GM20431 (cell line): ENCODE data around the gene RNU5B-1.

Experiments
- in situ Hi-C: fragments of 300-500 bp; cut with MseI, MboI; formaldehyde crosslinking; loops from one replicate; pipeline ENCODE4 v1.15.0; 2020; ENCODE audit warnings: low sequenced_read_pairs; ENCODE audit not compliant: unreplicated experiment

RNU5B-1 gene

DNA sequence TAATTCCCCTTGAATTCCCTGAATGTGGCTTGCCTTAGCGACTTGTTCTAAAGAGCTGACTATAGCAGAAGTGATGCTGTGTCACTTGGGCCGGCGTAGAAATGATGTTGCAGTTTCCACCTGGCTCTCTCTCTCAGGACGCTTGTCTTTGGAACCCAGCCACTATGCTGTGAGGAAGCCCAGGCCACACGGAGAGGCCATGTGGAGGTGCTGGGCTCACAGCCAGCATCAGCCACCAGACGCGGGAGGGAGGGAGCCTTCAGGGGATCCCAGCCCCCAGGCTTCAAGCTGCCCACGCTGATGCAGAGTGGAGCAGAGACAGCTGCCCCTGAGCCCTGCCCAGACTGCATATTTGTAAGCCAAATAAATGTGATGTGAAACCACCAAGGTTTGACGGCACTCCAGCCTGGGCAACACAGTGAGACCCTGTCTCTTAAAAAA is 18.6 kb downstream of the RNU5B-1 start:
- in situ Hi-C loops = no loop called here

DNA sequence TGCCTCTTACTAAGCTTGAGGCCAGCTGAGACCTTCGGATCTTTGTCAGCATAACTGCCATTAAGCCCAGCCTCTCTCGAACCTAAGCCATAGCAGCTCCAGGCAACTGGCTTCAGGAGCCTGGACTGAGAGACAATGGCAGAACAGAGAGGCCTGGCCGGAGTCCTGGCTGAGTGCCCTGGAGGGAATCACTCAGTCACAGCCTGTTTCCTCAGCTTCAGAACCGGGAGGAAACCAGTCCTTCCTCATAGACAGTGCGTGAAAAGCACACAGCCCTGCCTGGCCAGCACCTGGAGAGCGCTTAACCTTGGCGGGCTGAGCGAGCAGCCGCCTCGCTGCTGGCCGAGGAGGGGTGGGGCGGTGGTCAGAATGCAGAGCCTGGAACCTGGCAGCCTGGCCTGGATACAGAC is 21.6 kb downstream of the RNU5B-1 start:
- in situ Hi-C loops = no loop called here

DNA sequence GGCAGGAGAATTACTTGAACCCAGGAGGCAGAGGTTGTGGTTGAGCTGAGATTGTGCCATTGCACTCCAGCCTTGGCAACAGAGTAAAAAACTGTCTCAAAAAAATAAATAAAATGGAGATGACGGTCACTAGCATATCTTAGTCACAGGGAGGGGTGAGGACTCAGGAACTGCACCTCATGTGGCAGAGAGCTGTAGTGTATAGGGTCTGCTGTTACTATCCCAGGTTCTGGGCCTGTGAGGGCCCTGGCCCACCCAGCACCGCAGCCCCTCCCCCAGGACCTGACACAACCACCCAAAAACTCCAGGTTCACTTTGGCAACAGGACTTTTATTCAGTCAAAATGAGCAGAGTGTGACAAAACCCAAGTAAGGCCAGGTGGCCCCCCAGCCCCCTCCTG is 22.3 kb downstream of the RNU5B-1 start:
- in situ Hi-C loops = no loop called here

DNA sequence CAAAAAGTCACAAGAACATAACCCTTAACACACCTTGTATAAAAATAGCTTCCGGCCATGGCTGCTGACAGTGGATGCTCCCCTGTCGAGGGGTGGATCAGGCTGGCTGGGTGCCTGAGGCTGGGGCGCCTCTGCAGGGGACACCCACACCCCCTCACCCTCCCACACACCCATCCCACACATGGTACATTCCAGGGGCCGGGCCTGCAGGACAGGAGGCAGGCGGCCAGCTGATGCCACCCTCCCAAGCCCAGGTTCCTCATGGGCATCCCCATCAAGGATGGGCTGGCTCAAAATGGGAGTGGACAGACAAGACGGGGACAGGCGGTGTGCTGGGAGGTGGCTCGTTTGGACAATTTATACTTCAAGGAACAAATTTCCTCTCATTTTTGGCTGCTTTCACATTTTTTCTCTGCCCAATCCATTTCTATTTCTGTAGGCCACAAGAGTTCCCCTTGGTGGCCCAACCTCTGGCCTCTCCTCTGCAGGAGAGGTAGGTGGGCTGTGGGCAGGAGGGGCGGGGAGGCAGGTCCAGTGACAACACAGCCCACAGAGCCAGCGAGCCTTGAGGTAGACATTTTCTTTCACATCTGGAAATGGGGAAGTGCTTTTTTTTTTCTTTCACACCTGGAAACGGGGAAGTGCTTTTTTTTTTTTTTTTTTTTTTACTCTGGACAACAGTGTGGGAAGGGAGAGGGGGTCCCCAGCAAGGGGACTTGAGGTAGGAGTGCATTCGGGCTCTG is 23.3 kb downstream of the RNU5B-1 start:
- in situ Hi-C loops = no loop called here

DNA sequence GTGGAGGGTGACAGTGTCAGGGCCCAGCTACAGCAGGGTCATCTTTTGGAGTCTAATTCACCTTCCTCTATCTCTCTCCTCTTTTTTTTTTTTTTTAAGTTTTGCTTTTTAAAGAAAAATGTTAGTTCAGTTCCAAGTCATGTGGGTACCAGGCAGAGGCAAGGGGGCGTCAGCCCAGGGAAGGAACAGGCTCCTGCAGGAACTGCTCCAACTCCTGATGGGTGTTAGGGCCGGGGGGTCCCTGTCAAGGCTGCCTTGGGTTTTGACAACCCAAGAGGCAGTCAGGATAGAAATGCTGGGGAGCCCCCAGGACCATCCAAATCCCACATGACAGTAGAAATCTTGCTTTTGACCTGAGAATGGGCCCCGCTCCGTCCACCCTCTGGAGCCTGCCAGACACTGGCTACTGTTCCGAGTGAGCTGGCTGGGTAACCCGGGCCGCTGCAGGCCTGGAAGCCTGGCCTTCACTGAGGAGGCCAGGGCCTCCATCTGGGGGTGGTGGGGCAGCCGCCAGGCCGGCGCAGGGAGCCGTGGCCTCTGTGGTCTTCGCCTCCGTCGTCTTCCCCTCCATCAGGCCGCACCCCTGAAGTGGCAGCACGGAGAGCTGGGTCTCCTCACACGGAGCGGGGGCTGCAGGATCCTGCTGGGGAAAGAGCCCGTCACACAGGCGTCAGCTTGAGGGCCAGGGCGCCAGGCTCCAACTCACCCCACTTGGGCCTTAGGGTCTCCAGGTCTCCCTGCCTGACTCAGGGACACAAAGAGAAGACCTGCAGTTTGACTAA is 24.2 kb downstream of the RNU5B-1 start:
- in situ Hi-C loops = no loop called here

DNA sequence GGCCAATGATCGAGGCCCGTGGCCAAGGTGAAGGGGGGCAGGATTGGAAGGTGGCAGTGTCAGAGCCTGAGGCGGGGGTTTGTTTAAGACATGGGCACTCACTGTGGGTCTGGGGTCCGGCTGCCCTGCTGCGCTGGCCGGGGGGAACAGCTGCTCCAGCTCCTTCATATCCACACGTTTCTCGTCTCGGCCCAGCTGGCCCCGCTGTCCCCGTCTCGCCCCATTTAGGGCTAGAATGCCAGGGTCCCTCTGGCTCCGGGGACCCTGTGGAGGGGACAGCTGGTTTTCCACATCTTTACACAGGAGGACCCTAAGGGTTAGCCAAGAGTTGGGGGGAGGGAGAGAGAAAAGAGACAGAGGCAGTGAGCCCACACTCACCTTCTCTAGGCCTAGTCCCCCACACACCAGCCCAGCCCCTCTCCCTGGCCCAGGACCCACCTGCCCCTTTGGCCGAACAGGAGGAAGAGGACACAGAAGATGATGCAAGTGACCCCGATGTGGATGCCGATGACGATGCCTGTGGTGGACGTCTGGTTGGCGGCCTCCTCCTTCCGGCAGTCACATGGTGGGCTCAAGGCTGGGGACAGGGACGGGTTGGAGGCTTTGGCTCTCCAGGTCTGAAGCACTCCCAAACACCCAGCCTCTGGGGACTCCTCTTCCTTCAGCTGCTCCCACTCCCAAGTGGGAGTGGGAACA is 25.0 kb downstream of the RNU5B-1 start:
- in situ Hi-C loops = no loop called here

DNA sequence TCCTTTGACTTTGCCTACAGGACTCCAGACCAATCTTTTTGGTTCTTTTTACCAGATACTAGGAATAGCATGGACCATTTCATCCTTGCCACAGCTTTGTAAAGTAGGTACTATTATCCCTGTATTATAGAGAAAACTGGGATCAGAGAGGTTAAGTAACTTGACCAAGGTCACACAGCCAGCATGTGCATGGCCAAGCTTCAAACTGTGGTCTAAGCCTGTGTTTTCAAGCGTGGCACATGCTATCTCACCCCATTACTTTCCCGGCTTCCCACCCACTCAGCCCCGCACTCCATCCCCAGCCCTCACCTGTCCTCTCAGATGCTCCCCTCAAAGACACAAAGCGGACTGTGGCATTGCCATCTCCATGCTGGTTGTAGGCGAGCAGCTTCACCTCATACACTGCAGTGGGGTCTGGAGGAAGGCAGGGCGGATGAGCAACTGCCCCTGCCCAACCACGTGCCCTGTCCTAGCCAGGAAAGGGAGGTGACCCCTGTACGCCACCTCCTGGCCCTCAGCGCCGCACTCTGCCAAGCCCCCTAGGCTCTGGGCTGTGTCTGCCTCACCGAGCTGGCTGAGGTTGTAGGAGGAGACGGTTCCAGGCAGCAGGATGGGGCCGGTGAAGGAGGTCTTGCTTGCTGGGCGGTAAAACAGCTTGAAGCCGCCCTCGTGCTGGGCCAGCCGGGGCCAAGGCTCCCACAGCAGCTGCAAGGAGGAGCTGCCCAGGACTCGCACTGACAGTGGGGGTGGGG is 25.7 kb downstream of the RNU5B-1 start:
- in situ Hi-C loops = no loop called here

DNA sequence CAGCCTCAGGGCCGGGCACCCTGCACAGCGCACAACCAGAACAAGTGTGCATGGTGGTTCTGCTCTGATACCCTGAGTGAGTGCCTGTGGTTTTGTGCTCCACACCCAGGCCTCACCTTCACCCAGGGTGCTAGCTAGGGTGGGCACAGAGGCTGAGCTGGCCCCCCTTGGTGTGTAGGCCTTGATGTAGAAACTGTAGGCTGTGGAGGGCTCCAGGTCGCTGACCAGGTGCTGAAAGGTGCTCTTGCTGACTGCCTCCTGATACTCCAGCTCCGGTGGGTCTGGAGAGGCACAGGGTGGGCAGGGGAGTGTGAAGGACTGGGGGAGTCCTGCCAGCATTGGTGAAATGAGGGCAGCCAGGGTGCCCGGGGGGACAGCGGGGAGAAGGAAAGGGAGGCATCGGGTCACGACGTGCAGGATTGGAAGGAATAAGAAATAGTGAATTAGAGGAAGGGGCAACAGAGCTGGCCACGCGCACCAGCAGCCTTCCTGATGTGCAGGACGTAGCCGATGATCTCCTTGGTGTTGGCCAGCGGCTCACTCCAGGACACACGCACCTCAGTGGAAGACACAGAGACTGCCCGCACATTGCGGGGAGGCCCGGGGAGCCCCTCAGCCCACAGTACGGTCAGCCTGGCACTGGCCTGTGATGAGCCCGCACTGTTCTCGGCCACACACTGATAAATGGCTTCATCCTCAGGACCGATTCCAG is 26.6 kb downstream of the RNU5B-1 start:
- in situ Hi-C loops = no loop called here

DNA sequence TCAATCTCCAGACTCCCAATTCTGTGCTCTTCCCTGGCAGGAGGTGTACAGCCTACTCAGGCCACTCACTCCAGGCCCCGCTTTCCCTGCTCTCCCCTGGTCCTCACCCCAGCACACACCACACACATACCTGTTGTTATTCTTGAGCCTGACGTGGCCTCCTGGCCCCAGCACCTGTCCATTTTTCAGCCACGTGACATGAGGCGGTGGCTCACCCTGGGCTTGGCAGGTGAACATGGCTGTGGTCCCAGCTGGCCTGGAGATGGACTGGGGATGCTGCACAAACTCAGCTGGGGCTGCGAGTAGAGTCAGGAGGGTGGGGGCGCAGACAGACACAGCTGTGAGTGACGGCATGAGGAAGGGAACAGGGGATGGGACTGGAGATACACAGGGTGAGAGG is 27.3 kb downstream of the RNU5B-1 start:
- in situ Hi-C loops = no loop called here

DNA sequence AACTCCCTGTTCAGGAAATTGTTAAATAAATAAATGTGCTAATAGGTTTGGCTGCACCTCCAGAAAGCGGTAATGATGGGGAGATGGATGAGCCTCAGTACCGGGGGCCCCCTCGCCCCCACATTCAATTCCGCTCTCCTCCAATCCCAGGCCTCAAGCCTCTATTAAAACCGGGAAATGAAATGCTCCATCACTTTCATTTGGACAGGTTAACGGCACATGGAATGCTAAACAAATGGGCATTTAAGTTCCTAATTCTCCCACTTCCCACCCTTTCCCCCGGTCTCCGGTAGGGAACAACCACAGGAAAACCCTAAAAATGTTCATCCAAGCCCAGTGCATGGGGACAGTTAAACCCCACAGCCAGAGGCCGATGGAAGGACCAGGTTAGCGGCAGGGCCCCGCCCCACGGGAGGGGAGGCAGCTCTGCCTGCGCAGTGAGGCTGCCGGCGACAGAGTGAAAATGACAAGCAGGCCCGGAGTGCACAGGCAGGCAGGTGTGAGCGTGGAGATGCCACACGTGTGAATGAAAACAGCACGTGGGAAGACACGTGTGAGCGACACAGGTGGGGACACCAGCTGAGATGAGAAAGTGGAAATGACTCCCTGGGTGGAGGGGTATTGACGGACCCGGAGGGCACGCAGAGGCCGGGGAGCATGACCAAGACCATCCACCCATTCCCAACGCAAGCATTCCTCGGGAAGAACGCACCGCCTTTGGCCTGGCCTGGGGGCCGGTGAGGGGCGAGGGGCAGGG is 28.1 kb downstream of the RNU5B-1 start:
- in situ Hi-C loops = no loop called here

DNA sequence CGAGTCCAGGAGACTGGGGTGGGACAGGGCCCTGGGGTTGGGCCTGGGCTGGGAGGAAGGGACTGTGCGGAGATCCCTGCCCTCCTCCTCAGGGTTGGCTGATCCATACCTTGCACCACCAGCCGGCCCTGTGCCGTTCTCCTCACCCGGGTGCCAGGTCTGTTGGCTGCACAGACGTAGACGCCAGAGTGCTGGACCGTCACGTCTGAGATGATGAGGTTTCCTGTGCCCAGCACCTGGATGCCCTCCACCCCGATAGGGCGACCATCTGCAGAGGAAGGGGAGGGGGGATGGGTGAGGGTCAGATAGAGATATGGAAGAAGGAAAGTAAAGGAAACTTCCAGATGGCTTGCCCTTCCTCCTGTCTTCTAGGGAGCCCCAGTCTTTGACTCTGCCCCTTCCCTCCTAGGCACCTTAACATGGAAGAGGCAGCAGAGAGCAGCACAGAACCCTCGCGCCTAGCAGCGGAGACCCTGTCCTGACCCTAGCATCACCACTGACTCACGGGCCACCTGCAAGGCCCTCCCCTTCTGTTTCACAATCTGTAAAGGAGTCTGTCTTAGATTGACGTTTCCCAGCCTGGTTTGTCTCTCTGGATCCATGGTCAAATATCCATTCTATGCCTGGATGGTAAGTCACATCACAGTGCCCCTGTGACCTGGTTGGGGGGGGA is 28.8 kb downstream of the RNU5B-1 start:
- in situ Hi-C loops = no loop called here

DNA sequence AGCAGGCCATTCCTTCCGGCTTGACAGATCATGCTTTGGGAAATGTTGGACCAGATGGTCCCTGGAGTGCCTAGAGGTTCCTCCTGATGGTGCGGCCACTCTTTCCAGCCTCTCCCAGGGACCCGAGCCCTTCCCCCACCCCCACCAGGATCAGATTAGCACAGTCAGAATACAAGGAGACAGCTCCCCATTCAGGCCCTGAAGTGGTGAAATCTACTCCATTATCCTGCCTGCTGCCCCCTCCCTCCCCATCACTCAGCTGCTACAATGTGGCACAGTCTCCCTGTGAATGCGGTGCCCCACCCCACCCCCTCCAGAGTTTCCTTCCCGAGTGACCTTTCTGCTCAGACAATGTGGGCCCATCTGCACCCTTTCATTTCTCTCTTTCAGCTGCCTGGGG is 29.4 kb downstream of the RNU5B-1 start:
- in situ Hi-C loops = no loop called here

DNA sequence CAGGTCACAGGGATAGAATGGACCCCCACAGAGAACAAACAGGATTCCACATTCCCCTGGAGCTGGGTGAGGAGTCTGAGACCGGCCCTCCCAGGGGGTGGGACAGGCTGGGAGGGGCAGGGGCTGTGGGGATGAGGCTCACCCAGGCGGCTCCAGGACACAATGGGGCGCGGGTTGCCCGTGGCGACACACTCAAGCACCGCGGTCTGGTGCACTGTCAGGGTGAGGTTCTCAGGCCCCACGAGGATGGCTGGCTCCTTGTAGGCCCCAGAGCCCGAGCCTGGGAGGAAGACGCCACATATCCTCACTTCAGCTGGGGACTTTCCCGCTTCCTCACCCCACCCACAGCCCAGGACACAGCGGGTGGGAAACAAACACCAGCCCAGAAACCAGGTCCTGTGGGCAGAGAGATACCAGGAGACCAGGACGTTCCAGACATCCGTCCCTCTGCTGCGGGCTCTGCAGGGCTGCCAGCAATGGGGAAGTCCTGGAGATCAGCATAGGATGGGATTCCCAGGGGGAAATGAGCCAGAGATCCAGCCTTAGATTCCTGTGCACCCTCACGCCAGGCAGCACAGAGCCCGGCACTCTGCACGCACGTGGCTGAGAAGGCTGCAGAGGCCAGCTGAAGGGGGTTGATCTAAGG is 30.2 kb downstream of the RNU5B-1 start:
- in situ Hi-C loops = no loop called here

DNA sequence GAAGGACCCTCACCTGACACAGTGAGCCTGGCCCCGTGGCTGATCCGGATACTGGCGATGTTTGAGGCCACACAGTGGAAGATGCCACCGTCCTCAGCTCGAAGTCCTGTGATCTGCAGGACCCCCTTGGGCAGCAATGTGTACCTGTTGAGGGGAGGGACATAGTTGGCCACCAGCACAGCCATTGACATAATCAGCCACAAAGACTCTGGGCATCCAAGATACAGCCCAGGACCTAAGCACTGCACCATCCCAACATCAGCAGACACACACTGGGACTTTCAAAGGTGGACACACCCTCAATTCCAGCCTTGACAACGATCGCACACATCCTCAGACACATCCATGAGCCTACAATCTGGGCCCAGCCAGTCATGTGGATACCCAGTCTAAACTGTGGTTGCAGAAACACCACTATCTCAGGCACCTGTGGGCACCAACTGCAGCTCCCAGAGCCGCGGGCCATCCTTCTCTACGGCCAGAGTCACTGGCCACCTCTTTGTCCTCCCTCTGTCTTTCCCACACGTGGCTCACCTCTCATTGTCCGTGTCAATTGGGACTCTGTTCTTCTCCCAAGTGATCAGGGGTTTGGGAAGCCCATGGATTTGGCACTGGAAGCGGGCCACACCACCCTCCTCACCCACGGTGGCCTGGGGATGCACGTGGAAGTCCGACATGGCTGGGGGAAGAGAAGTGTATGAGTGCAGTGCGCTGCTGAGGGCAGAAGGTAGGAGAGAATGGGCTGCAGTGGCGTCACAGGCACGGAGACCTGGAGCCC is 31.0 kb downstream of the RNU5B-1 start:
- in situ Hi-C loops = no loop called here

DNA sequence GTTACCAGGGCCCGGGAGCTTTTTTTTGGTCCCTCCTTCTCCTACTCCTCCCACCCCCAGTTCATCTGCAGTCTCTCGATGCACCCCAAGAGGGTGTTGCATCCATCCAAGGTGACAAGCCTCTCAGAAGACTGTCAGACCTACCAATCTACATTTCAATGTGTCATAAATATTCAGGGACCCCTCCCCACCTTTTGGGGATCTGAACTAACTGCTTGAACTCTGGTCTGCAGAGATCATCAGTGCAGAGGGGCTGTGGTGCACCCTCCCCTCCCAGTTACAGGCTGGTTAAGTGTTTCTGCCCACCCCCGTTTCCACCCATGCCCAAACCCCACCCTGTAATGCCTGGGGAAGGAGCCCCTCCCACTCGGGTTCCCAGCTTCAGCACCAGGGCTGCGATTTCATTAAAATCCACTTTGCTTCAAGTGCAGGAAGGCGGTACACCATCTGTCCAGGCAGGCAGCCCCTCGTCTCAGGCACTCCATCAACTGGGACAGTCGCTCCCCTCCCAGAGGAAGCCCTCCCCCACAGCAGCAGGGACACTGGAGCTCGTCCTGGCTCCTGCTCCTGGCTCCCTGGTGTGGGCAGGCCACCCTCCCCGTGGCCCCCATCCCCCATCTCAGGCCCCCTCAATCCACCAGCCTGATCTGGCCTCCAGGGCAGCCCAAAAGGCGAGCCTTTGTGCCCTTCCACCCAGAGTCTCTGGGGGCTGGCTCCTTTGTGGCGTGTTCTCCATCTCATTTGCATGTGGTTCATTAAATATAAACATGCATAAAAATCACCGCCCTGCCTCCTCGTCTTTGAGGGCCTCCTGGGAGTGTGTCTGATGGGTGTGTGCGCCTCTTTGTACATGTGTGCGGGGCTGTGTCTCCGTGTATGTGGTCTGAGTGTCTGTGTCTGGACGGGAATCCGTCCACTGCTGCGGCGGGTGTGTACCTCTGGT is 32.3 kb downstream of the RNU5B-1 start:
- in situ Hi-C loops = no loop called here

DNA sequence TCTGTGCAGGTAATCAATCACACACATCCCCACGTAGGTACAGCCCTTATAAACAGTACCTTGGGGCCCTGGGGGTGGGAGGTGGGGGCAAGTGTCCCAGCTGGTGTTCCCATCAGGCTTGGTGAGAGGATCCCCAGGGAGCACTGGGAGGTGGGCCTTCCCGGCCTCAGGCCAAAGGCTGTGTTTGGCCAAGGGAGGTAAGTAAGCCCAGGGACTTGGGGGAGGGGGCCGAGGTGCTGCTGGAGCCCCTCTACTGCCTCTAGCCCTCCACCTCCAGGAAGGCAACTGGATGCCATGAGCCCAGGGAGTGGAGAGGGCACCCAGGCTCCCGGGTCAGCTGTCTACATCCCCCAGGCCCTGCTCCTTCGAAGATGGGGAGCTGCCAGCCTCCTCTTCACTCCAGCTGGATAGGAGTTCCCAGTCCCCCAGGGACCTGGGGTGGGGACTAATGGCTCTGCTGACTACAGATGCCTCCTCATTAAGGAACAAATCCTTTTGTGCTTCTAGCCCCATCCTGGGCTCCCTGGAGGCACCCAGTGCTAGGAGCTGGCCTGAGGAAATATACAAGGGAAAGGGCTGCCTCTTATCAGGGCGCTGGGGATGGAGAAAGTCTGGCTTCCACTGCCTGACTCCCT is 33.1 kb downstream of the RNU5B-1 start:
- in situ Hi-C loops = no loop called here
